Trophoblast cell (in vitro differentiated cells and primary cell): ENCODE results near the gene SEC16B.

Experiments
- DNase-seq, 2 donors: peaks; one replicate each; pipeline ENCODE4 v3.0.0-alpha.2; 2016
- H2AFZ ChIP-seq: 2 replicates; pipeline ENCODE4 v1.6.1; 2013; ENCODE audit warnings: low read length, moderate library complexity, mild to moderate bottlenecking; ENCODE audit not compliant: insufficient read depth, poor library complexity
- H2AK5ac ChIP-seq: 2 replicates; pipeline ENCODE4 v1.6.1; 2013; ENCODE audit warnings: mild to moderate bottlenecking, low read length
- H2BK120ac ChIP-seq: 2 replicates; pipeline ENCODE4 v1.6.1; 2013; ENCODE audit warnings: low read length, mild to moderate bottlenecking, moderate library complexity; ENCODE audit not compliant: insufficient read depth, poor library complexity
- H2BK12ac ChIP-seq: 2 replicates; pipeline ENCODE4 v1.6.1; 2013; ENCODE audit warnings: mild to moderate bottlenecking, low read length, moderate library complexity
- H2BK5ac ChIP-seq: 2 replicates; pipeline ENCODE4 v1.6.1; 2013; ENCODE audit warnings: low read length, low read depth, moderate library complexity, mild to moderate bottlenecking; ENCODE audit not compliant: poor library complexity
- H3K14ac ChIP-seq: 2 replicates; pipeline ENCODE4 v1.6.1; 2013; ENCODE audit warnings: mild to moderate bottlenecking, low read length
- H3K18ac ChIP-seq: 2 replicates; pipeline ENCODE4 v1.6.1; 2013; ENCODE audit warnings: mild to moderate bottlenecking, low read length
- H3K23ac ChIP-seq: 2 replicates; pipeline ENCODE4 v1.6.1; 2013; ENCODE audit warnings: low read length
- H3K27ac ChIP-seq: 2 replicates; pipeline ENCODE4 v1.5.1; 2013; ENCODE audit warnings: low read depth, mild to moderate bottlenecking, inconsistent platforms, low read length, moderate library complexity
- H3K27me3 ChIP-seq: 2 replicates; pipeline ENCODE4 v1.6.1; 2013; ENCODE audit warnings: inconsistent platforms, mild to moderate bottlenecking, low read length, moderate library complexity; ENCODE audit not compliant: insufficient read depth
- H3K36me3 ChIP-seq, 2 experiments: 1 replicate in 1 of 2; 2 replicates in 1 of 2; pipeline ENCODE4 v1.6.1; 2013; ENCODE audit warnings: low read length in 2 of 2, mild to moderate bottlenecking in 2 of 2, moderate library complexity in 1 of 2; ENCODE audit not compliant: insufficient read depth in 2 of 2, control insufficient read depth in 1 of 2
- H3K4ac ChIP-seq: 2 replicates; pipeline ENCODE4 v1.6.1; 2013; ENCODE audit warnings: low read depth, mild to moderate bottlenecking, low read length, moderate library complexity
- H3K4me1 ChIP-seq, 2 experiments: 1 replicate in 1 of 2; 2 replicates in 1 of 2; pipeline ENCODE4 v1.6.1; 2013; ENCODE audit warnings: low read length in 2 of 2, mild to moderate bottlenecking in 2 of 2, moderate library complexity in 1 of 2; ENCODE audit not compliant: insufficient read depth in 2 of 2, control insufficient read depth in 1 of 2
- H3K4me2 ChIP-seq: 2 replicates; pipeline ENCODE4 v1.6.1; 2013; ENCODE audit warnings: inconsistent platforms, mild to moderate bottlenecking, low read length, moderate library complexity
- H3K4me3 ChIP-seq: 2 replicates; pipeline ENCODE4 v1.5.1; 2013; ENCODE audit warnings: mild to moderate bottlenecking, low read depth, low read length, inconsistent platforms
- H3K79me1 ChIP-seq: one replicate; pipeline ENCODE4 v1.6.1; 2013; ENCODE audit warnings: low read length
- H3K79me2 ChIP-seq: 2 replicates; pipeline ENCODE4 v1.6.1; 2013; ENCODE audit warnings: low read length, mild to moderate bottlenecking; ENCODE audit not compliant: control insufficient read depth, insufficient read depth, poor library complexity
- H3K9ac ChIP-seq: 2 replicates; pipeline ENCODE4 v1.6.1; 2013; ENCODE audit warnings: mild to moderate bottlenecking, low read length
- H3K9me3 ChIP-seq: 2 replicates; pipeline ENCODE4 v1.6.1; 2013; ENCODE audit warnings: low read depth, mild to moderate bottlenecking, control low read depth, inconsistent platforms, low read length; ENCODE audit not compliant: insufficient read depth
- H4K12ac ChIP-seq: 2 replicates; pipeline ENCODE4 v1.6.1; 2013; ENCODE audit warnings: low read depth, mild to moderate bottlenecking, low read length, moderate library complexity
- H4K8ac ChIP-seq: 2 replicates; pipeline ENCODE4 v1.6.1; 2013; ENCODE audit warnings: low read depth, mild to moderate bottlenecking, low read length, moderate library complexity
- H4K91ac ChIP-seq: one replicate; pipeline ENCODE4 v1.6.1; 2013; ENCODE audit warnings: low read depth, mild to moderate bottlenecking, low read length, moderate library complexity
- WGBS: extraction: QIAGEN DNeasy Blood & Tissue Kit; methylation state at CpG from one replicate; pipeline ENCODE4 v1.1.7; 2013; ENCODE audit warnings: missing lambda C conversion rate; ENCODE audit not compliant: insufficient read length, insufficient coverage; ENCODE audit errors: extremely low coverage; 5-methylcytosine and 5-hydroxymethylcytosine counted together

The SEC16B gene

GRCh38 chr1:177941976-177942375 is 27.9 kb downstream of the SEC16B start:
- no peak overlapping the region for H2AK5ac ChIP-seq
- WGBS: no CpG with 5 or more reads among the region's 5 CpGs
- no peak overlapping the region for H4K91ac ChIP-seq
- H3K27me3 ChIP-seq: no peaks in the 10 kb centered on the region
- no peak overlapping the region for H3K4ac ChIP-seq
- no peak overlapping the region for H3K4me2 ChIP-seq
- no peaks in the 10 kb centered on the region for H3K36me3 ChIP-seq
- H3K4me3 ChIP-seq: no peak overlapping the region
- H2AFZ ChIP-seq: no peak overlapping the region
- no peaks in the 10 kb centered on the region for H3K9me3 ChIP-seq
- no peak overlapping the region for H2BK5ac ChIP-seq
- DNase-seq: no peak
- H4K12ac ChIP-seq: no peak overlapping the region
- no peaks in the 10 kb centered on the region for H3K79me2 ChIP-seq
- H2BK120ac ChIP-seq: no peak overlapping the region
- no peak overlapping the region for H4K8ac ChIP-seq
- no peaks in the 10 kb centered on the region for H3K79me1 ChIP-seq
- H3K14ac ChIP-seq: no peak overlapping the region
- H2BK12ac ChIP-seq: no peak overlapping the region
- no peak overlapping the region for H3K9ac ChIP-seq
- no peak overlapping the region for H3K23ac ChIP-seq
- H3K4me1 ChIP-seq: peaks cover 3 to 7% of the 10 kb centered on the region in 2 experiments
- H3K27ac ChIP-seq: no peak overlapping the region
- H3K18ac ChIP-seq: no peak overlapping the region

DNA sequence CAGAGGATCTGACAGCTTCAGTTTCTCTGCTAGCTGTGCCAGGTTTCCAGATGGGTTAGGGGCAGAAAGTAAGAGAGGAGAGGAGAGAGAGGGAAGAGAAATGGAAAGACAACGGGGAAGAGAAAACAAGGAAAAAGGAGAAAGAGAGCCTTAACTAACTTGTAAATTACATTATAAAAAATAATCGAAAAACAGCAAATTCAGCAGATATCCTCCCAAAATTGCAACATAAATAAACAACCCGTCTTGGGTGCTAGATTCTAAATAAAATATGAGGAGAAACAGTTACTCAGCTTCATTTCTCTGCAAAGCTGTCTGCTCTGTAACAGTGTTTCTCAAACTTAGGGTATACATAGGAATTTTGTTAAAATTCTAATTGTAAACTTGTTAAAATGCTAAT is 29.2 kb downstream of the SEC16B start:
- WGBS: no CpG with 5 or more reads among the region's 3 CpGs

GRCh38 chr1:177937931-177938330 is 31.9 kb downstream of the SEC16B start:
- Histone ChIP-seq H3K79me2 (no peaks in the 10 kb centered on the region), H4K91ac (no peak overlapping the region), H2BK120ac (no peak overlapping the region), H3K79me1 (no peaks in the 10 kb centered on the region), H3K4me2 (no peak overlapping the region), H3K27me3 (no peaks in the 10 kb centered on the region), H3K4me1 (peaks cover 5 to 9% of the 10 kb centered on the region in 2 experiments), H3K18ac (no peak overlapping the region), H3K23ac (no peak overlapping the region), H2BK12ac (no peak overlapping the region), H3K9ac (no peak overlapping the region), H2AK5ac (no peak overlapping the region), H3K9me3 (peaks cover 3% of the 10 kb centered on the region), H4K12ac (no peak overlapping the region), H3K4ac (no peak overlapping the region), H3K36me3 (no peaks in the 10 kb centered on the region), H4K8ac (no peak overlapping the region), H2BK5ac (no peak overlapping the region), H3K14ac (no peak overlapping the region), H3K4me3 (no peak overlapping the region), H2AFZ (no peak overlapping the region), H3K27ac (no peak overlapping the region)
- peak; percentile 28 to 65 for DNase-seq
- WGBS: no CpG with 5 or more reads among the region's 6 CpGs

More for the DNA sequence above, 29.2 kb downstream of the SEC16B start:
- no peak overlapping the region for H3K4me3 ChIP-seq
- H2BK5ac ChIP-seq: no peak overlapping the region
- no peak overlapping the region for H3K4me2 ChIP-seq
- H3K27ac ChIP-seq: no peak overlapping the region
- no peak overlapping the region for H3K9ac ChIP-seq
- no peaks in the 10 kb centered on the region for H3K79me1 ChIP-seq
- H4K8ac ChIP-seq: no peak overlapping the region
- H3K9me3 ChIP-seq: no peaks in the 10 kb centered on the region
- H4K12ac ChIP-seq: no peak overlapping the region
- H2AK5ac ChIP-seq: no peak overlapping the region
- H3K36me3 ChIP-seq: no peaks in the 10 kb centered on the region
- H2BK12ac ChIP-seq: no peak overlapping the region
- H3K79me2 ChIP-seq: no peaks in the 10 kb centered on the region
- DNase-seq: no peak
- no peaks in the 10 kb centered on the region for H3K27me3 ChIP-seq
- no peak overlapping the region for H3K23ac ChIP-seq
- no peak overlapping the region for H2BK120ac ChIP-seq
- H3K18ac ChIP-seq: no peak overlapping the region
- H3K14ac ChIP-seq: no peak overlapping the region
- peaks cover 5 to 9% of the 10 kb centered on the region in 2 experiments for H3K4me1 ChIP-seq
- no peak overlapping the region for H4K91ac ChIP-seq
- H3K4ac ChIP-seq: no peak overlapping the region
- no peak overlapping the region for H2AFZ ChIP-seq

GRCh38 chr1:177937174-177937770 is 32.6 kb downstream of the SEC16B start:
- no peak overlapping the region for H4K91ac ChIP-seq
- H4K12ac ChIP-seq: no peak overlapping the region
- no peaks in the 10 kb centered on the region for H3K36me3 ChIP-seq
- H3K4ac ChIP-seq: no peak overlapping the region
- H3K4me2 ChIP-seq: no peak overlapping the region
- no CpG with 5 or more reads among the region's 9 CpGs for WGBS
- H3K18ac ChIP-seq: no peak overlapping the region
- peaks cover 5 to 9% of the 10 kb centered on the region in 2 experiments for H3K4me1 ChIP-seq
- H3K23ac ChIP-seq: no peak overlapping the region
- H4K8ac ChIP-seq: no peak overlapping the region
- H3K9me3 ChIP-seq: peaks cover 3% of the 10 kb centered on the region
- no peak overlapping the region for H2BK120ac ChIP-seq
- H2AFZ ChIP-seq: no peak overlapping the region
- no peak overlapping the region for H2AK5ac ChIP-seq
- no peak overlapping the region for H3K4me3 ChIP-seq
- no peak overlapping the region for H3K27ac ChIP-seq
- DNase-seq: peak; percentile 73 to 88
- no peak overlapping the region for H3K14ac ChIP-seq
- no peak overlapping the region for H2BK12ac ChIP-seq
- H3K79me2 ChIP-seq: no peaks in the 10 kb centered on the region
- H3K9ac ChIP-seq: no peak overlapping the region
- no peaks in the 10 kb centered on the region for H3K79me1 ChIP-seq
- H2BK5ac ChIP-seq: no peak overlapping the region
- H3K27me3 ChIP-seq: no peaks in the 10 kb centered on the region
